Measurements from ENCODE around the gene MRPL55. TPM values are rescaled to one million over a fixed set of nuclear protein-coding genes. Genes with fewer than 3 reads are reported as not detected.

The MRPL55 gene
- total and polyA plus RNA-seq, 2 of the 4 experiments (the other 2 are of a cell fraction): 48.9 to 95.4 TPM

- POLR2A ChIA-PET (ENCODE audit: unreplicated experiment): no interaction called here
- CTCF ChIA-PET: no interaction called here
- no peak for TF ChIP-seq RAD21 (IDR thresholded peaks at IDR 0.05; ENCODE audit: low read length)
- TF ChIP-seq MAFK (IDR thresholded peaks at IDR 0.05; ENCODE audit: low read depth, low read length): 0 out of 2 replicates have a peak, but pooled peaks have one; percentile 1
- 0 out of 2 replicates have a peak, but pooled peaks have one; percentile 24 for TF ChIP-seq CTCF (conservative IDR thresholded peaks at IDR 0.05; ENCODE audit: low read depth, low read length)
- TF ChIP-seq USF2 (IDR thresholded peaks at IDR 0.05; ENCODE audit: low read depth, low read length): no peak
- TF ChIP-seq ELK1 (IDR thresholded peaks at IDR 0.05; ENCODE audit: borderline replicate concordance, low read depth, low read length): no peak
- TF ChIP-seq MXI1 (IDR thresholded peaks at IDR 0.05; ENCODE audit: borderline replicate concordance, low read depth, low read length): no peak
- TF ChIP-seq FOS (IDR thresholded peaks at IDR 0.05; ENCODE audit: low read depth, low read length): peak; percentile 14; the same call in 1 of the 2 replicates
- 0 out of 2 replicates have a peak, but pooled peaks have one; percentile 2 for TF ChIP-seq BHLHE40 (IDR thresholded peaks at IDR 0.05; ENCODE audit: low read depth, low read length)
- peak; percentile 84; the same call in 1 of the 2 replicates for TF ChIP-seq MAZ (IDR thresholded peaks at IDR 0.05; ENCODE audit: borderline replicate concordance, low read depth, low read length)
- no peak for TF ChIP-seq SMC3 (IDR thresholded peaks at IDR 0.05; ENCODE audit: low read depth, low read length)
- no peak for TF ChIP-seq CEBPB (IDR thresholded peaks at IDR 0.05; ENCODE audit: low read depth, low read length)
- TF ChIP-seq POLR2A (IDR thresholded peaks at IDR 0.05; ENCODE audit: low read depth, low read length): peak; percentile 97
- TF ChIP-seq RFX5 (IDR thresholded peaks at IDR 0.05; ENCODE audit: low read depth, low read length): no peak; the same call in 1 of the 2 replicates
These were observed 31.0 kb upstream of the MRPL55 start, which contains the start of gene GUK1 for GRCh38 chr1:228139931-228140723. Gene GUK1 (plus strand): TSS chr1:228140279. CDS start chr1:228140303, 24 bp downstream.

More at GRCh38 chr1:228139931-228140723, 31.0 kb upstream of the MRPL55 start, which contains the start of gene GUK1:
- Histone ChIP-seq H2AFZ (replicated peaks; ENCODE audit: low read length, poor library complexity) (peak within 1 kb of the TSS; percentile 93), H3K9me3 (ENCODE audit: control insufficient read depth, insufficient read depth, low read length) (no peaks in the 10 kb centered on the region), H4K8ac (ENCODE audit: low read depth in 2 of 2, low read length in 2 of 2) (peak within 1 kb of the TSS; percentile 98), H3K27ac (ENCODE audit: insufficient read depth, low read length) (peak within 1 kb of the TSS; percentile 87), H4K20me1 (ENCODE audit: insufficient read depth, low read length) (peaks cover 46% of the 10 kb centered on the region), H3K36me3 (ENCODE audit: control insufficient read depth, insufficient read depth, low read length) (peaks cover 5% of the 10 kb centered on the region), H2BK20ac (ENCODE audit: low read depth, low read length) (no peak within 1 kb of the TSS), H3K14ac (replicated peaks; ENCODE audit: low read depth, low read length) (peak within 1 kb of the TSS; percentile 96), H3K23ac (ENCODE audit: low read depth, low read length) (peak within 1 kb of the TSS; percentile 93), H3K9me1 (ENCODE audit: insufficient read depth, low read length) (peaks cover 24% of the 10 kb centered on the region), H3K4me1 (ENCODE audit: control insufficient read depth, insufficient read depth, low read length) (peaks cover 19% of the 10 kb centered on the region), H2AK9ac (replicated peaks; ENCODE audit: low read depth, low read length, poor library complexity) (peak within 1 kb of the TSS; percentile 97), H4K5ac (ENCODE audit: low read depth, low read length) (peak within 1 kb of the TSS; percentile 71), H4K91ac (ENCODE audit: insufficient read depth, low read depth, low read length) (peak within 1 kb of the TSS; percentile 91), H2AK5ac (ENCODE audit: low read depth, low read length) (peak within 1 kb of the TSS; percentile 89), H3K4me2 (ENCODE audit: low read depth, low read length) (peak within 1 kb of the TSS; percentile 93), H3K27me3 (ENCODE audit: control insufficient read depth, insufficient read depth, low read length) (peaks cover 4% of the 10 kb centered on the region), H3K18ac (ENCODE audit: low read depth, low read length) (peak within 1 kb of the TSS; percentile 39; the same call in 1 of the 2 replicates), H3K9ac (ENCODE audit: low read depth, low read length) (peak within 1 kb of the TSS; percentile 91), H3K4me3 (ENCODE audit: insufficient read depth, low read depth, low read length) (peak within 1 kb of the TSS; percentile 84), H3K56ac (ENCODE audit: extremely low read depth, insufficient read depth, low read length) (peak within 1 kb of the TSS; percentile 80; the same call in 1 of the 2 replicates), H3K4ac (ENCODE audit: low read depth, low read length) (peak within 1 kb of the TSS; percentile 91), H3K79me1 (ENCODE audit: low read depth in 1 of 2, low read length in 2 of 2) (peaks cover 0 to 42% of the 10 kb centered on the region in 2 experiments; a peak in 2 of 4 replicates), H2BK5ac (ENCODE audit: low read depth, low read length, poor library complexity, severe bottlenecking) (peak within 1 kb of the TSS; percentile 79), H2BK120ac (ENCODE audit: low read depth, low read length) (peak within 1 kb of the TSS; percentile 68), H2BK15ac (ENCODE audit: low read depth, low read length) (peak within 1 kb of the TSS; percentile 13; the same call in 1 of the 3 replicates)
- BruUV-seq (replicated peaks): no TSS peak
- 0% methylated on average over 44 of the region's 95 CpGs; no CpG with 5 or more reads in 1 of the 2 experiments for WGBS, 2 experiments (ENCODE audit: extremely low coverage in 2 of 2, insufficient read length in 1 of 2)
- peak; percentile 99 for DNase-seq
- ATAC-seq (ENCODE audit: low read depth): peak; percentile 95
- intact Hi-C loops (cut with micrococcal nuclease): loop anchor here (1.0 to 10.0 kb wide), 3 partner anchors 10 to 135 kb away; partner anchors contain the start of gene C1orf35
- in situ Hi-C loops (cut with MboI; ENCODE audit: low sequenced_read_pairs): loop anchor here (10.0 kb wide), 1 partner anchor 365 kb away; no protein-coding TSS in a partner anchor
- dilution Hi-C loops (cut with HindIII; ENCODE audit: low sequenced_read_pairs, unreplicated experiment): no loop called here
